SKM-1 (cell line): ENCODE data around the gene CELF2.

Experiments
- DNase-seq: peaks from one replicate; lab custom pipeline; 2025; ENCODE audit not compliant: unreplicated experiment; lab: John Stamatoyannopoulos, UW

CELF2 gene

GRCh38 chr10:11192304-11193000, 174.8 kb downstream of the CELF2 start:
- DNase-seq: no peak

GRCh38 chr10:11193001-11193551, 175.4 kb downstream of the CELF2 start:
- no peak for DNase-seq

- no peak for DNase-seq
Observed at GRCh38 chr10:11194859-11195586, 177.4 kb downstream of the CELF2 start.

- DNase-seq: no peak
Observed at GRCh38 chr10:11195623-11196022, 178.0 kb downstream of the CELF2 start.

- no peak for DNase-seq
Observed at GRCh38 chr10:11197266-11197712, 179.6 kb downstream of the CELF2 start.

- no peak for DNase-seq
Observed at GRCh38 chr10:11197878-11198277, 180.2 kb downstream of the CELF2 start.

- DNase-seq: no peak
Observed at GRCh38 chr10:11201911-11202310, 184.2 kb downstream of the CELF2 start.

- no peak for DNase-seq
Observed at GRCh38 chr10:11204351-11204942, 186.8 kb downstream of the CELF2 start.

- DNase-seq: no peak
Observed at GRCh38 chr10:11205030-11205772, 187.5 kb downstream of the CELF2 start.

GRCh38 chr10:11206676-11207559, 189.2 kb downstream of the CELF2 start:
- DNase-seq: no peak

GRCh38 chr10:11207560-11207844, 189.8 kb downstream of the CELF2 start:
- no peak for DNase-seq

- no peak for DNase-seq
Observed at GRCh38 chr10:11208243-11208642, 190.6 kb downstream of the CELF2 start.

- no peak for DNase-seq
Observed at GRCh38 chr10:11208908-11209829, 191.5 kb downstream of the CELF2 start.

- DNase-seq: no peak
Observed at GRCh38 chr10:11209830-11210181, 192.1 kb downstream of the CELF2 start.

GRCh38 chr10:11210211-11210922, 192.7 kb downstream of the CELF2 start:
- DNase-seq: no peak

- DNase-seq: no peak
Observed at GRCh38 chr10:11212288-11213085, 194.8 kb downstream of the CELF2 start.

- no peak for DNase-seq
Observed at GRCh38 chr10:11213137-11213536, 195.5 kb downstream of the CELF2 start.

GRCh38 chr10:11214407-11214806, 196.7 kb downstream of the CELF2 start:
- no peak for DNase-seq
